Measurements from ENCODE around the gene PKP3.
"Not testable (repeated sequence)": the region's sequence is repeated elsewhere in the genome, so short reads cannot be mapped to it uniquely, and the experiment has no call there.

PKP3 gene

DNA sequence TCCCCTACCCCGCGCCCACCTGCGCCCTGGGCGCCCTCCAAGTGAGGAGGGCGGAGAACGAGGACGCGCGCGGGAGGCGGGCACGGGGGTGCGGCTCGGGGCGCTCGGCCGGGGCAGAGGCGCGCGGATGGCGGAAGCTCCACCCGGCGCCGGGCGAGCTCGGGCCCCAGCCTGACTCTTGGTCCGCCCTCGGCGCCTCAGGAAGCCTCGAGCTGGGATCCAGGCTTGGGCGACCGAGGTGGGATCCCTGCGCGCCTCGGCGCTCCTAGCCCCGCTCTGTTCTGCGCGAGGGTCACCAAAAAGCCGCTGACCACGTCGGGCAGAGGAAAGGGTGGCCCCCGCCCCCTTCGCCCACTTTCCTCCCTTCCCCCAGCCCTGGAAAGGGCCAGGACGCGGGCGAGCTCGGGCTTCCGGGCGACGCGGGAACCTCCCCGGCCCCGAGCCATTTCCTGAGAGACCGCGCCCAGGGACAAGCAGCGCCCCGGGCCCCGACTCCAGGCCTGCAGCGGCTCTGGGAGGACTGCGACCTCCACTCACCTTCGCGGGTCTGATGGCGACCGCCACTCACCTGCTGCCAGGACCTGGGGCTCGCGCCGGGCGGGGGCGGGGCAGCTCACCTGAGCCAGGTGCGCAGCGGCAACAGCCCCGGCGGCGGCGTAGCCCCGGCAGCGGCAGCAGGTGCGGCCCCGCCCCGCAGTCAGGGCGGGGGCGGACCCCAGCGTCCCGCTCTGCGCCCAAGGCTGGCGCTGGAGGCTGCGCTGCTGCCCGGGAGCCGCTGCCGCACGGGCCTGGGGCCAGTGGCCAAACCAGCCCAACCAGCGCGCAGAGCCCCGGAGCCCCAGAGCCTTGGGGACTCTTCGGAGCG, 23.0 kb downstream of the PKP3 start:
- no peak overlapping the region for H3K27ac Mint-ChIP-seq
- peaks cover 27% of the 10 kb centered on the region for H3K4me1 Mint-ChIP-seq (ENCODE audit: low read depth)
- peak overlapping the region; percentile 93 for H3K4me3 Mint-ChIP-seq
- H3K27me3 Mint-ChIP-seq: no peaks in the 10 kb centered on the region
- no peaks in the 10 kb centered on the region for H3K36me3 Mint-ChIP-seq
- no peaks in the 10 kb centered on the region for H3K9me3 Mint-ChIP-seq (ENCODE audit: low read depth)

DNA sequence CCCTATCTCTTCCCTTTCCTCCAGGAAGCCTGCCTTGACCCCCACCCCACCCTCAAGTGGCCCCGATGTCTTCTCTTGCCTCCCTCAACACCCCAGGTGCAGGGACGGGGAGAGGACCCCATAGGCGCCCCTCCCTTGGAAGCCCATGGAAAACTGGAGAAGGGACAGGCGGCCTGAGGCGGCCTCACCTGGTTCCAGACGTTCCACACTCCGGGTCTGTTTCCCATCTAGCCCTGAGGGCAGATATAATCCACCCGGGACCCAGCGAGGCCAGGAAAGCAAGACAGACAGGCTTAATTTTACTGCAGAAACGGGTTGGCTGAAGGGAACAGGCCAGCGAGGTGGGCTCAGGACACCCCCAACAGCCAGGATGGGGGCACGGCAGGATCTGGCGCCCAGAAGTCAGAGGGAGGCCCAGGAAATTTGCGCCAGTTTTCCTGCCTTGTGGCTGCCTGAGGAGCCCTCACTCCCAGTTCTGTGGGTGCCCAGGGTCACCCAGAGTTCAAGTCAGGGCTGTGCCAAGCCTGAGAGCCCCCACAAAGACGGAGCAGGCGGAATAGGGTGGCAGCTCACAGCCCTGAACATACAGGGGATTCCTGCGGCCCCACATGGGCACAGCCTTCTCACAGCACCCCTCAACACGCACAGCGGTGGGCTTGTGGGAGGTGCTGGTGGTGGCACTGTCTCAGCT, 23.8 kb downstream of the PKP3 start:
- Mint-ChIP-seq H3K27ac (no peak overlapping the region), H3K9me3 (ENCODE audit: low read depth) (no peaks in the 10 kb centered on the region), H3K36me3 (no peaks in the 10 kb centered on the region), H3K27me3 (no peaks in the 10 kb centered on the region), H3K4me3 (peak overlapping the region; percentile 70), H3K4me1 (ENCODE audit: low read depth) (peaks cover 24% of the 10 kb centered on the region)

DNA sequence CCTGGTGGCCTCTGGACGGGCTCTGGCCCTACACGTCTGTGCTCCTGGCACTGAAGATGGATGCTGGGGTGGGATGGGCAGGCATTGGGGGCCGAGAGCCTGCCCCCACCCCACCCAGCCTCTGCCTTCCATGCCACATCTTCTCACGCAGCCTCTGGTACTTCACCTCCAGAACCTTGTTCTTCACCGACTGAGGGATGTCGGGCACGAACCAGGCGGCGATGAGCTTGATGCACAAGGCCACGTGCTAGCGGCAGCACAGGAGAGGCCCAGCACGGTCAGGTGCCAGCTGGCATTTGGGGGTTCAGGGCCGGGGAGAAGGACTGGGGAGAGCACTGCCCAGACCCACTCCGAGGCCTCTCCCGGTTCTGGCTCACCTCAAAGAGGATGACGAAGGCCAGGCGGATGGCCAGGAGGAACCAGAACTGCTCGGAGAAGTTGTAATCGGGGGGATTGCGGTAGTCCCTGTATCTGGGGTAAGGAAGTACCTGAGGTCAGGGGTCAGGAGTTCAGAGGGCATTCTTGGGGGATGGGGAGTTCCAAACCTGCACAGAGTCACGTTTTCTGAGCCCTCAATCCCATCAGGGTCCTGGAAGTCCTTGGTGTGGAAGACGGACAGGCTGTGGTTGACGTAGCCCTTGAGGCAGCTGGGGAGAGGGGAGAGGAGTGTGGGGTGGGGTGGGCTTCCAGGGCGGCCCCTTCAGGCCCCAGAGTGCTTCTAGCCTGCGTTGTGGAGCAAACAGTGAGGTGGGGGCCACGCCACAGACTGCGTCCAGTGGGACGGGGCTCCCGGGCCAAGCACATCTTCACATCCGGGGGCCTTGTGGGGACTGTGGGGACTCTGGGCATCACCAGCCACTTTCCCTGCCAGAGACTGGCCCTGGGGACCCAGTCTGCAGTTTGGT, 24.6 kb downstream of the PKP3 start:
- no peaks in the 10 kb centered on the region for H3K9me3 Mint-ChIP-seq (ENCODE audit: low read depth)
- no peaks in the 10 kb centered on the region for H3K27me3 Mint-ChIP-seq
- H3K4me3 Mint-ChIP-seq: no peak overlapping the region
- H3K27ac Mint-ChIP-seq: no peak overlapping the region
- no peaks in the 10 kb centered on the region for H3K36me3 Mint-ChIP-seq
- H3K4me1 Mint-ChIP-seq (ENCODE audit: low read depth): peaks cover 18% of the 10 kb centered on the region

DNA sequence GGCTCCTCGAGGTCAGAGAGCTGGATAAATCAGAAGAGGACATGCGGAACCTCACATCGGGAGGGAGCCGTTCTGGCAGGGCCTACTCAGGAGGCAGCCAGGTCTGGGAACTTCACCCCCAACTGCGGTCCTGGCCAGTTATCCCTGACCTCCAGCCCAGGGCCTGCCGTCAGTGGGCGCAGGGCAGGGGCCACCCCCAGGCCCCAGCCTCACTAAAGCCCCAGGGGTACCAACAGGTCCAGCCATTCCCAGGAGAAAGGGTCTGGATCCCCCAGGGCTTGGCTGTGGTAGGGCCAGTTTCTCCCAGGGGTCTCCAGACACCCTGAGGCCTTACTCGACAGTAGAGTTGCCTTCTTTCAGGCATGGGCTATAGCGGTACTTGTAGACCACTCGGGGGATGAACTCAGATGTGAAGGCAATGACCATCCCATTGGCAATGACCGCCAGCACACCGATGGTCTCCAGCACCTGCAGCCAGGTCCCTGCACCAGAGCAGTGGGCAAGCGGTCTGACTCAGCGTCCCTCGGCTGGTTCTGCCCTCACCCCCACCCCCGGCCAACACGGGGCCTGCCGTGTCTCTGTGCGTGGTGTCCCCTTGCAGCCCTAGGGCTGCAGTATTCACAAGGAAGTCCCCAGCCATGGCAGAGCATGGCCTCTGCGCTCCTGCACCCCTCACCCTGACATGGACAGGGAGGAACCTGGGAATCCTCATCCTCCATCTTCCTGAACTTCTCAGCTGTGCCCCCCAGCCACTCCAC, 25.4 kb downstream of the PKP3 start:
- Mint-ChIP-seq H3K9me3 (ENCODE audit: low read depth) (no peaks in the 10 kb centered on the region), H3K27me3 (no peaks in the 10 kb centered on the region), H3K4me1 (ENCODE audit: low read depth) (peaks cover 16% of the 10 kb centered on the region), H3K27ac (no peak overlapping the region), H3K4me3 (no peak overlapping the region), H3K36me3 (peaks cover 1% of the 10 kb centered on the region)

- Mint-ChIP-seq H3K36me3 (peaks cover 7% of the 10 kb centered on the region), H3K27ac (no peak overlapping the region), H3K4me3 (no peak overlapping the region), H3K27me3 (no peaks in the 10 kb centered on the region), H3K9me3 (ENCODE audit: low read depth) (no peaks in the 10 kb centered on the region), H3K4me1 (ENCODE audit: low read depth) (peaks cover 8% of the 10 kb centered on the region)
Observed at GRCh38 chr11:420054-420910, 26.3 kb downstream of the PKP3 start.

GRCh38 chr11:420911-421321, 26.9 kb downstream of the PKP3 start:
- H3K9me3 Mint-ChIP-seq (ENCODE audit: low read depth): no peaks in the 10 kb centered on the region
- peaks cover 3% of the 10 kb centered on the region for H3K4me1 Mint-ChIP-seq (ENCODE audit: low read depth)
- no peaks in the 10 kb centered on the region for H3K27me3 Mint-ChIP-seq
- H3K4me3 Mint-ChIP-seq: no peak overlapping the region
- peaks cover 9% of the 10 kb centered on the region for H3K36me3 Mint-ChIP-seq
- H3K27ac Mint-ChIP-seq: no peak overlapping the region

GRCh38 chr11:422249-422656, 28.2 kb downstream of the PKP3 start:
- no peaks in the 10 kb centered on the region for H3K4me1 Mint-ChIP-seq (ENCODE audit: low read depth)
- H3K9me3 Mint-ChIP-seq (ENCODE audit: low read depth): no peaks in the 10 kb centered on the region
- H3K36me3 Mint-ChIP-seq: peaks cover 9% of the 10 kb centered on the region
- no peak overlapping the region for H3K27ac Mint-ChIP-seq
- H3K27me3 Mint-ChIP-seq: no peaks in the 10 kb centered on the region
- no peak overlapping the region for H3K4me3 Mint-ChIP-seq

GRCh38 chr11:424232-424631, 30.2 kb downstream of the PKP3 start:
- Mint-ChIP-seq H3K4me1 (ENCODE audit: low read depth) (no peaks in the 10 kb centered on the region), H3K36me3 (peaks cover 9% of the 10 kb centered on the region), H3K9me3 (ENCODE audit: low read depth) (no peaks in the 10 kb centered on the region), H3K27me3 (no peaks in the 10 kb centered on the region), H3K4me3 (no peak overlapping the region), H3K27ac (no peak overlapping the region)

DNA sequence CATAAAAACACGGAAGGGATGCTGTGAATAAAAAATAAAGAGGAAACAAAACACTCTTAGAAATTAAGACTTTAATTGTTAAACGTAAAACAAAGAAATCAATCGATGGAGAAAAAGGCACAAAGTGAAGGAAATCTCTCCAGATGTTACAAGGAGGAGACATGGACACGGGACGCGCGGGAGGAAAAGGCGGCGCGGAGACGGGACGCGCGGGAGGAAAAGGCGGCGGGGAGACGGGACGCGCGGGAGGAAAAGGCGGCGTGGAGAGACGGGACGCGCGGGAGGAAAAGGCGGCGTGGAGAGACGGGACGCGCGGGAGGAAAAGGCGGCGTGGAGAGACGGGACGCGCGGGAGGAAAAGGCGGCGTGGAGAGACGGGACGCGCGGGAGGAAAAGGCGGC, 30.8 kb downstream of the PKP3 start:
- H3K4me3 Mint-ChIP-seq; H3K4me1 Mint-ChIP-seq (ENCODE audit: low read depth); H3K9me3 Mint-ChIP-seq (ENCODE audit: low read depth); H3K27ac Mint-ChIP-seq; H3K36me3 Mint-ChIP-seq; H3K27me3 Mint-ChIP-seq: not testable (repeated sequence)

DNA sequence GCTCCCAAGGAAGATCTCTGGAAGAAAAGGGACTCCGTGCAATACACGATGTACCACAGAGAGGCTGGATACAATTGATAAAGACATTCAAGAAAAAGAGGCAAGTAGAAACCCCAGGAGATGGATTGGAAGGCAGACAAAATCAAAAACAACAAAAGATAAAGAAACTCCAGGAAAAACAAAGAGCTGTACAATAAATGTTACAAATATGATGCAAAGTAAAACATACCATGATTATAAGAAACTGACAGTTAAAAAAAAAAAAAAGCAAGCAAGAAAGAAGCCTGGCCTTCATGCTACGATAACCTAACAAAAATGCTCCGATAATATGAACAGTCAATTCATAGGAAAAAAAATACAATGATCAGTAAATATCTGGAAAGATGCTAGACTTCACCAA, 31.3 kb downstream of the PKP3 start:
- Mint-ChIP-seq H3K4me1 (ENCODE audit: low read depth) (no peaks in the 10 kb centered on the region), H3K27ac (no peak overlapping the region), H3K4me3 (no peak overlapping the region), H3K36me3 (peaks cover 9% of the 10 kb centered on the region), H3K27me3 (no peaks in the 10 kb centered on the region), H3K9me3 (ENCODE audit: low read depth) (no peaks in the 10 kb centered on the region)

- Mint-ChIP-seq H3K27me3 (no peaks in the 10 kb centered on the region), H3K36me3 (peaks cover 9% of the 10 kb centered on the region), H3K27ac (no peak overlapping the region), H3K4me3 (no peak overlapping the region), H3K4me1 (ENCODE audit: low read depth) (no peaks in the 10 kb centered on the region), H3K9me3 (ENCODE audit: low read depth) (no peaks in the 10 kb centered on the region)
Observed at GRCh38 chr11:426851-427250, 32.8 kb downstream of the PKP3 start.

DNA sequence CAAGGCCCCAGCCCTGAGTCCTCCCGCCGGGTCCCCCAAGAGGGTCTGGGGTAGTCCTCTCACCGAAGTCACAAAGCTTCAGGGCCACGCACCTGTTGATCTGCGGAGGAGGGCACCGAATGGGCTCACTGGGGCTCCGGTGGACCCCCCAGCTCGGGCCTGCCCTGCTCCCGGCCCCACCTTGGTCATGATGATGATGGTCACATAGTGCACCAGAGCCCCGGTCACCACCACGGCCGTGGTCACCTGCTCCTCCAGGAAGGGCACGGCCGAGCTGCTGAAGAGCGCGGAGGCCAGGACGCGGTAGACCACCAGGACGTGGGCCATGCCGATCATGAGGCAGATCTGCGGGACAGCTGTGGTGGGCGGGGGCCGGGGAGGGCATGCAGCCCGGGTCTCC, 34.3 kb downstream of the PKP3 start:
- Mint-ChIP-seq H3K36me3 (peaks cover 9% of the 10 kb centered on the region), H3K4me1 (ENCODE audit: low read depth) (no peaks in the 10 kb centered on the region), H3K27ac (no peak overlapping the region), H3K9me3 (ENCODE audit: low read depth) (no peaks in the 10 kb centered on the region), H3K27me3 (no peaks in the 10 kb centered on the region), H3K4me3 (no peak overlapping the region)

GRCh38 chr11:429391-429790, 35.4 kb downstream of the PKP3 start:
- no peaks in the 10 kb centered on the region for H3K4me1 Mint-ChIP-seq (ENCODE audit: low read depth)
- H3K9me3 Mint-ChIP-seq (ENCODE audit: low read depth): no peaks in the 10 kb centered on the region
- H3K27me3 Mint-ChIP-seq: no peaks in the 10 kb centered on the region
- peaks cover 8% of the 10 kb centered on the region for H3K36me3 Mint-ChIP-seq
- H3K27ac Mint-ChIP-seq: no peak overlapping the region
- no peak overlapping the region for H3K4me3 Mint-ChIP-seq
